ENCODE measurements around the gene FNDC3B. TPM values are rescaled to one million over a fixed set of nuclear protein-coding genes. Genes with fewer than 3 reads are reported as not detected.

Gene FNDC3B
- total and polyA plus RNA-seq, 2 donors (not counting 3 experiments of a cell fraction or from before 2014, with no cell fraction given) = 91.6 to 295 TPM

- peaks cover under 1% of the 10 kb centered on the region for H3K4me1 ChIP-seq (ENCODE audit: control insufficient read depth, extremely low read depth, insufficient read depth, low read length)
- BruUV-seq (replicated peaks) = no TSS peak
- no peak for TF ChIP-seq JUN (IDR thresholded peaks at IDR 0.05; ENCODE audit: borderline replicate concordance, insufficient read depth, insufficient read length, low read depth)
- TF ChIP-seq POLR2A (IDR thresholded peaks at IDR 0.05; ENCODE audit: low read depth, low read length) = no peak
- TF ChIP-seq POLR2AphosphoS5 (IDR thresholded peaks at IDR 0.05; ENCODE audit: insufficient read depth, low read depth, low read length) = no peak
- no peak for TF ChIP-seq FOS (IDR thresholded peaks at IDR 0.05; ENCODE audit: borderline replicate concordance, insufficient read depth, low read length)
- TF ChIP-seq EZH2 (IDR thresholded peaks at IDR 0.05; ENCODE audit: borderline replicate concordance, low read depth, low read length, severe bottlenecking) = no peak
- no peak for TF ChIP-seq MYC (IDR thresholded peaks at IDR 0.05; ENCODE audit: low read depth, low read length)
- no peak for TF ChIP-seq MAX (IDR thresholded peaks at IDR 0.05; ENCODE audit: insufficient read depth, insufficient read length)
- no peak for TF ChIP-seq CTCF (IDR thresholded peaks at IDR 0.05; ENCODE audit: extremely low read depth in 1 of 2, insufficient read depth in 1 of 2, low read depth in 1 of 2, low read length in 2 of 2)
- no peak for TF ChIP-seq GATA2 (IDR thresholded peaks at IDR 0.05; ENCODE audit: insufficient read depth, insufficient read length, low read depth, low read length)
- no peaks in the 10 kb centered on the region for H3K9me3 ChIP-seq (replicated peaks; ENCODE audit: control insufficient read depth, insufficient read depth, low read length)
- ChIA-PET POLR2A (no interaction called here), CTCF (interaction anchor here (0.6 to 3.0 kb wide), 44 partner anchors 8 to 1380 kb away, joined by 3 to 65 read pairs (median 4); no protein-coding TSS in a partner anchor)
- no peak overlapping the region for H3K4me3 ChIP-seq (replicated peaks in 1 of 3; ENCODE audit: insufficient read depth in 1 of 3, low read depth in 1 of 3, low read length in 3 of 3)
- FAIRE-seq = no peak
- DNase-seq (ENCODE audit: low read depth, low spot score) = no peak
- H3K9ac ChIP-seq (replicated peaks; ENCODE audit: extremely low read depth, insufficient read depth, low read length) = no peak overlapping the region
- no peaks in the 10 kb centered on the region for H3K79me2 ChIP-seq (ENCODE audit: control insufficient read depth, insufficient read depth, low read length)
- no peak overlapping the region for H2AFZ ChIP-seq (ENCODE audit: low read depth, low read length)
- H4K20me1 ChIP-seq (replicated peaks; ENCODE audit: control insufficient read depth, extremely low read depth, insufficient read depth, low read length) = no peaks in the 10 kb centered on the region
- H3K27ac ChIP-seq (ENCODE audit: insufficient read depth, low read depth, low read length) = no peak overlapping the region
- H3K27me3 ChIP-seq (ENCODE audit: control insufficient read depth in 2 of 2, insufficient read depth in 2 of 2, low read length in 2 of 2) = no peaks in the 10 kb centered on the region
- no peak overlapping the region for H3K4me2 ChIP-seq (ENCODE audit: insufficient read depth, low read length)
- H3K9me1 ChIP-seq (replicated peaks; ENCODE audit: control insufficient read depth, extremely low read depth, insufficient read depth, low read length) = no peaks in the 10 kb centered on the region
- peaks cover 38 to 46% of the 10 kb centered on the region in 2 experiments for H3K36me3 ChIP-seq (ENCODE audit: control insufficient read depth in 2 of 2, extremely low read depth in 1 of 2, insufficient read depth in 2 of 2, low read length in 2 of 2)
- intact Hi-C loops (cut with micrococcal nuclease) (no loop called here), dilution Hi-C loops (cut with MboI; ENCODE audit: extremely low pct_ligation_motif_present, low sequenced_read_pairs) (no loop called here)
These were observed 302.8 kb downstream of the FNDC3B start for GRCh38 chr3:172342097-172342659.
